Kidney (tissue), 14 donors: Measurements from ENCODE around the gene RPL28. TPM values are rescaled to one million over a fixed set of nuclear protein-coding genes. Genes with fewer than 3 reads are reported as not detected.

ENCODE experiments used
- DNase-seq, 5 donors: peaks; one replicate each; pipeline ENCODE4 v3.0.0-alpha.2; 2013 to 2020
- FAIRE-seq: peaks from 2 replicates; lab custom pipeline; 2012; peaks lifted over from hg19 to GRCh38; lab: Jason Lieb, UNC
- H3K27ac ChIP-seq, 2 donors: one replicate each; pipeline ENCODE4 v1.7.0; 2013; ENCODE audit warnings: low read depth in 2 of 2, low read length in 2 of 2, inconsistent platforms in 1 of 2
- H3K27me3 ChIP-seq: one replicate; pipeline ENCODE4 v1.7.1; 2013; ENCODE audit warnings: low read length, inconsistent platforms; ENCODE audit not compliant: control insufficient read depth, insufficient read depth
- H3K36me3 ChIP-seq, 3 donors: one replicate each; pipeline versions ENCODE4 v1.7.0 to v1.7.1; 2013; ENCODE audit warnings: low read length in 3 of 3, control low read depth in 1 of 3, inconsistent platforms in 1 of 3; ENCODE audit not compliant: insufficient read depth in 3 of 3, control insufficient read depth in 2 of 3
- H3K4me1 ChIP-seq, 3 donors: one replicate each; pipeline versions ENCODE4 v1.7.0 to v1.7.1; 2013; ENCODE audit warnings: low read length in 3 of 3, inconsistent platforms in 1 of 3, low read depth in 1 of 3; ENCODE audit not compliant: control insufficient read depth in 2 of 3, insufficient read depth in 2 of 3
- H3K4me3 ChIP-seq, 3 donors: one replicate each; pipeline versions ENCODE4 v1.7.0 to v1.8.1; 2013; ENCODE audit warnings: low read length in 3 of 3, control low read depth in 1 of 3, inconsistent platforms in 1 of 3
- H3K9ac ChIP-seq, 3 donors: one replicate each; pipeline versions ENCODE4 v1.7.0 to v1.7.1; 2013; ENCODE audit warnings: low read length in 3 of 3, control low read depth in 1 of 3, inconsistent platforms in 1 of 3
- H3K9me3 ChIP-seq, 3 donors: one replicate each; pipeline versions ENCODE4 v1.7.0 to v1.7.1; 2013; ENCODE audit warnings: low read length in 3 of 3, control low read depth in 1 of 3, inconsistent platforms in 1 of 3; ENCODE audit not compliant: control insufficient read depth in 2 of 3, insufficient read depth in 1 of 3
- intact Hi-C: fragments of 100-400 bp; cut with DNase I; formaldehyde crosslinking; loops from one replicate; pipeline ENCODE4 v1.11.1; 2022
- polyA plus RNA-seq: library from polyadenylated mRNA; stranded (reverse); fragments of 350-450 nt; fragmentation: Illumina TruSeq; extraction: RNeasy Lipid Tissue Mini Kit (QIAGEN cat#74804); gene quantifications from one replicate; pipeline ENCODE4 v1.2.3, GENCODE V29; 2014; ENCODE audit warnings: low read depth, low replicate concordance; ENCODE audit not compliant: insufficient read depth
- total RNA-seq: library from RNA; stranded (reverse); fragmentation: NEBNext Ultra II Directional; extraction: Animal tissue kit (Norgen Biotek cat#: 25700); gene quantifications from one replicate; pipeline ENCODE4 v1.2.1, GENCODE V29; 2021
- TF ChIP-seq, protein P1 (sequence below): IDR thresholded peaks from 3 replicates; pipeline ENCODE4 v1.5.1; 2012; ENCODE audit warnings: mild to moderate bottlenecking, moderate library complexity, borderline replicate concordance; ENCODE audit not compliant: insufficient read depth; ENCODE audit errors: extremely low read depth
- donor health status: control.
- donor health status: control.
- donor health status: control.
- donor health status: control.
- donor health status: control.
- donor health status: DM: yes; HTN: yes; CAD: no.
- donor health status: Normal renal cell carcinoma (clear cell type).

RPL28 gene
- total and polyA plus RNA-seq, 2 donors from 2014 or later: 1,259 to 1,453 TPM

DNA sequence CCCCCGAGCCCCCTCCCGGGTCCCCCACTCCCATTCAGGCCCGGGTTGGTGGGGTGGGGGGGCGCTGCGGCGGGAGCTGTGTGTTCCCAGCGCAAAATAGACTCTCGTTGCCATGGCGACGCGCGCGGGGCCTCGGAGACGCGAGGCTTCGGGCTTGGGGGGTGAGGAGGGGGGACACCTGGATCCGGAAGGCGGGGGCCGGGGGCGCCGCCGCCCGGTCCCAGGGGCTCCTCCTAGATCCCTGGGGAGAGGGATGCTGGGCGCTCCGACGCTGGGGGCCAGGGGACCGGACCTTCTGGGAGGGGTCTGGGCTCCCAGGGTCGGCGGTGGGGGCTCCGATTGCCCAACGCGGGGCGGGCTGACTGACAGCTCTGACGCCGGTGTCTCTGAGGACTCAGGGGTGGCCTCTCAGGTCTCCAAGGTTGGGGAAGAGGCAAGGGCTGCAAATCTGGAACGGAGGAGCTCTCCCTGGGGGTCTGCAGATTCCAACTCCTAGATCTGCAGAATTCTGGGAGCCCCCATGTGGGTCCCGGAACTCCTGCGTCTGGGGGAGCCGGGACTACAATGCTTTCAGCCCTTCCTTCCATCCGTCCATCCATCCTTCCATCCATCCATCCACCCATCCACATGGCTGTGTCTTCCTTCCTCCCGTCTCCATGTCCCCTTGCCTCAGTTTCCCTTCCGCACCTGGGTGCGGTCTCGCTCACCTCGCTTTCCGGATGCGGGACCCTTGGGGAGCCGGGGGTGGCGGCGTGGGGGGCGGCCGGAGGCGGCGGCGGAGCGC lies 66.4 kb downstream of the RPL28 start:
- Histone ChIP-seq H3K4me3 (peak overlapping the region in 1 of 3 donors; percentile 12), H3K9me3 (no peaks in the 10 kb centered on the region), H3K9ac (no peak overlapping the region), H3K27ac (no peak overlapping the region), H3K27me3 (peaks cover 13% of the 10 kb centered on the region), H3K4me1 (no peaks in the 10 kb centered on the region), H3K36me3 (no peaks in the 10 kb centered on the region)
- DNase-seq (peak in 2 of 5 donors; percentile 65 to 77), FAIRE-seq (no peak)
- TF ChIP-seq, protein P1, sequence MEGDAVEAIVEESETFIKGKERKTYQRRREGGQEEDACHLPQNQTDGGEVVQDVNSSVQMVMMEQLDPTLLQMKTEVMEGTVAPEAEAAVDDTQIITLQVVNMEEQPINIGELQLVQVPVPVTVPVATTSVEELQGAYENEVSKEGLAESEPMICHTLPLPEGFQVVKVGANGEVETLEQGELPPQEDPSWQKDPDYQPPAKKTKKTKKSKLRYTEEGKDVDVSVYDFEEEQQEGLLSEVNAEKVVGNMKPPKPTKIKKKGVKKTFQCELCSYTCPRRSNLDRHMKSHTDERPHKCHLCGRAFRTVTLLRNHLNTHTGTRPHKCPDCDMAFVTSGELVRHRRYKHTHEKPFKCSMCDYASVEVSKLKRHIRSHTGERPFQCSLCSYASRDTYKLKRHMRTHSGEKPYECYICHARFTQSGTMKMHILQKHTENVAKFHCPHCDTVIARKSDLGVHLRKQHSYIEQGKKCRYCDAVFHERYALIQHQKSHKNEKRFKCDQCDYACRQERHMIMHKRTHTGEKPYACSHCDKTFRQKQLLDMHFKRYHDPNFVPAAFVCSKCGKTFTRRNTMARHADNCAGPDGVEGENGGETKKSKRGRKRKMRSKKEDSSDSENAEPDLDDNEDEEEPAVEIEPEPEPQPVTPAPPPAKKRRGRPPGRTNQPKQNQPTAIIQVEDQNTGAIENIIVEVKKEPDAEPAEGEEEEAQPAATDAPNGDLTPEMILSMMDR: no peak
- intact Hi-C loops: no loop called here

Other genes with a start within 250 kb of the RPL28 start
- gene TNNT1, start 236.7 kb upstream of the RPL28 start, total RNA-seq: not detected
- gene TNNT1, start 236.7 kb upstream of the RPL28 start, polyA plus RNA-seq: not detected
- gene TNNI3, start 228.2 kb upstream of the RPL28 start, total RNA-seq: 0.41 TPM
- 1.7 TPM for gene TNNI3, start 228.2 kb upstream of the RPL28 start, polyA plus RNA-seq
- 11.4 TPM for gene DNAAF3, start 219.3 kb upstream of the RPL28 start, total RNA-seq
- 5.1 TPM for gene DNAAF3, start 219.3 kb upstream of the RPL28 start, polyA plus RNA-seq
- not detected for gene SYT5, start 205.6 kb upstream of the RPL28 start, total RNA-seq
- not detected for gene SYT5, start 205.6 kb upstream of the RPL28 start, polyA plus RNA-seq
- 2.8 TPM for gene PTPRH, start 176.4 kb upstream of the RPL28 start, total RNA-seq
- gene PTPRH, start 176.4 kb upstream of the RPL28 start, polyA plus RNA-seq: not detected
- gene TMEM86B, start 157.2 kb upstream of the RPL28 start, total RNA-seq: 3.3 TPM
- gene TMEM86B, start 157.2 kb upstream of the RPL28 start, polyA plus RNA-seq: 4.6 TPM
- 61.6 TPM for gene PPP6R1, start 126.9 kb upstream of the RPL28 start, total RNA-seq
- 30.6 TPM for gene PPP6R1, start 126.9 kb upstream of the RPL28 start, polyA plus RNA-seq
- gene HSPBP1, start 105.8 kb upstream of the RPL28 start, total RNA-seq: 37.6 TPM
- gene HSPBP1, start 105.8 kb upstream of the RPL28 start, polyA plus RNA-seq: 55.9 TPM
- 6.5 TPM for gene BRSK1, start 101.9 kb upstream of the RPL28 start, total RNA-seq
- 1.4 TPM for gene BRSK1, start 101.9 kb upstream of the RPL28 start, polyA plus RNA-seq
- 3.6 TPM for gene TMEM150B, start 60.6 kb upstream of the RPL28 start, total RNA-seq
- 5.4 TPM for gene TMEM150B, start 60.6 kb upstream of the RPL28 start, polyA plus RNA-seq
- 13.0 TPM for gene KMT5C, start 46.1 kb upstream of the RPL28 start, total RNA-seq
- 4.1 TPM for gene KMT5C, start 46.1 kb upstream of the RPL28 start, polyA plus RNA-seq
- 3.8 TPM for gene COX6B2, start 31.2 kb upstream of the RPL28 start, total RNA-seq
- gene COX6B2, start 31.2 kb upstream of the RPL28 start, polyA plus RNA-seq: 0.62 TPM
- not detected for gene GARIN5B, start 22.7 kb upstream of the RPL28 start, total RNA-seq
- gene GARIN5B, start 22.7 kb upstream of the RPL28 start, polyA plus RNA-seq: not detected
- gene IL11, start 15.5 kb upstream of the RPL28 start, total RNA-seq: 0.47 TPM
- 0.37 TPM for gene IL11, start 15.5 kb upstream of the RPL28 start, polyA plus RNA-seq
- not detected for gene TMEM190, start 9.1 kb upstream of the RPL28 start, total RNA-seq
- not detected for gene TMEM190, start 9.1 kb upstream of the RPL28 start, polyA plus RNA-seq
- 24.3 TPM for gene TMEM238, start 1.6 kb upstream of the RPL28 start, total RNA-seq
- gene TMEM238, start 1.6 kb upstream of the RPL28 start, polyA plus RNA-seq: 8.1 TPM
- 16.8 TPM for gene UBE2S, start 21.9 kb downstream of the RPL28 start, total RNA-seq
- gene UBE2S, start 21.9 kb downstream of the RPL28 start, polyA plus RNA-seq: 20.8 TPM
- not detected for gene SHISA7, start 57.4 kb downstream of the RPL28 start, total RNA-seq
- not detected for gene SHISA7, start 57.4 kb downstream of the RPL28 start, polyA plus RNA-seq
- gene ISOC2, start 75.7 kb downstream of the RPL28 start, total RNA-seq: 45.9 TPM
- gene ISOC2, start 75.7 kb downstream of the RPL28 start, polyA plus RNA-seq: 326 TPM
- not detected for gene C19orf85, start 78.8 kb downstream of the RPL28 start, total RNA-seq
- not detected for gene C19orf85, start 78.8 kb downstream of the RPL28 start, polyA plus RNA-seq
- 12.0 TPM for gene ZNF628, start 90.7 kb downstream of the RPL28 start, total RNA-seq
- 2.3 TPM for gene ZNF628, start 90.7 kb downstream of the RPL28 start, polyA plus RNA-seq
- 42.6 TPM for gene NAT14, start 99.3 kb downstream of the RPL28 start, total RNA-seq
- 45.0 TPM for gene NAT14, start 99.3 kb downstream of the RPL28 start, polyA plus RNA-seq
- 9.4 TPM for gene SSC5D, start 102.5 kb downstream of the RPL28 start, total RNA-seq
- gene SSC5D, start 102.5 kb downstream of the RPL28 start, polyA plus RNA-seq: 2.2 TPM
- not detected for gene SBK2, start 151.2 kb downstream of the RPL28 start, total RNA-seq
- gene SBK2, start 151.2 kb downstream of the RPL28 start, polyA plus RNA-seq: not detected
- gene SBK3, start 159.6 kb downstream of the RPL28 start, total RNA-seq: 0.66 TPM
- not detected for gene SBK3, start 159.6 kb downstream of the RPL28 start, polyA plus RNA-seq
- gene ZNF579, start 194.9 kb downstream of the RPL28 start, total RNA-seq: 16.6 TPM
- gene ZNF579, start 194.9 kb downstream of the RPL28 start, polyA plus RNA-seq: 10.9 TPM
- gene FIZ1, start 213.6 kb downstream of the RPL28 start, total RNA-seq: 17.9 TPM
- gene FIZ1, start 213.6 kb downstream of the RPL28 start, polyA plus RNA-seq: 11.9 TPM
- 22.9 TPM for gene ZNF524, start 214.4 kb downstream of the RPL28 start, total RNA-seq
- gene ZNF524, start 214.4 kb downstream of the RPL28 start, polyA plus RNA-seq: 32.6 TPM
- 17.4 TPM for gene ZNF865, start 219.7 kb downstream of the RPL28 start, total RNA-seq
- gene ZNF865, start 219.7 kb downstream of the RPL28 start, polyA plus RNA-seq: 5.8 TPM
- gene ZNF784, start 238.6 kb downstream of the RPL28 start, total RNA-seq: 9.8 TPM
- 6.6 TPM for gene ZNF784, start 238.6 kb downstream of the RPL28 start, polyA plus RNA-seq